NCI-H2196 (cell line): ENCODE results near the gene CABP1.

Experiments
- DNase-seq: peaks from one replicate; lab custom pipeline; 2025; ENCODE audit not compliant: unreplicated experiment; lab: John Stamatoyannopoulos, UW

CABP1 gene

GRCh38 chr12:120690978-120691377 is 50.6 kb downstream of the CABP1 start:
- DNase-seq: no peak

GRCh38 chr12:120692524-120693033 is 52.2 kb downstream of the CABP1 start:
- DNase-seq: no peak

- DNase-seq: no peak
Observed at GRCh38 chr12:120693848-120694247, 53.4 kb downstream of the CABP1 start.

- DNase-seq: no peak
Observed at GRCh38 chr12:120696626-120697025, 56.2 kb downstream of the CABP1 start.

GRCh38 chr12:120697344-120697743 is 56.9 kb downstream of the CABP1 start:
- no peak for DNase-seq

- DNase-seq: no peak
Observed at GRCh38 chr12:120698665-120699064, 58.2 kb downstream of the CABP1 start.

GRCh38 chr12:120699553-120699952 is 59.1 kb downstream of the CABP1 start:
- no peak for DNase-seq

GRCh38 chr12:120700886-120701285 is 60.5 kb downstream of the CABP1 start:
- DNase-seq: no peak

GRCh38 chr12:120702637-120703036 is 62.2 kb downstream of the CABP1 start:
- peak; percentile 43 for DNase-seq

- DNase-seq: no peak
Observed at GRCh38 chr12:120703311-120703942, 63.0 kb downstream of the CABP1 start.

GRCh38 chr12:120705618-120706017 is 65.2 kb downstream of the CABP1 start:
- peak; percentile 34 for DNase-seq

- DNase-seq: no peak
Observed at GRCh38 chr12:120706029-120706428, 65.6 kb downstream of the CABP1 start.

GRCh38 chr12:120708651-120709050 is 68.2 kb downstream of the CABP1 start:
- no peak for DNase-seq

GRCh38 chr12:120710031-120710804 is 69.8 kb downstream of the CABP1 start, which contains the start of gene UNC119B:
UNC119B (plus strand) TSS chr12:120710458; CDS start chr12:120710475, 17 bp downstream.
- peak; percentile 63 for DNase-seq

- no peak for DNase-seq
Observed at GRCh38 chr12:120710805-120711296, 70.4 kb downstream of the CABP1 start.

- no peak for DNase-seq
Observed at GRCh38 chr12:120711411-120711810, 71.0 kb downstream of the CABP1 start.

GRCh38 chr12:120712610-120713009 is 72.2 kb downstream of the CABP1 start:
- DNase-seq: no peak

- peak; percentile 86 for DNase-seq
Observed at GRCh38 chr12:120713861-120714482, 73.5 kb downstream of the CABP1 start.
